ENCODE measurements around the gene AP1AR. TPM values are rescaled to one million over a fixed set of nuclear protein-coding genes. Genes with fewer than 3 reads are reported as not detected.

AP1AR gene
- total RNA-seq, 1 experiment from 2014 or later = 25.8 TPM

DNA sequence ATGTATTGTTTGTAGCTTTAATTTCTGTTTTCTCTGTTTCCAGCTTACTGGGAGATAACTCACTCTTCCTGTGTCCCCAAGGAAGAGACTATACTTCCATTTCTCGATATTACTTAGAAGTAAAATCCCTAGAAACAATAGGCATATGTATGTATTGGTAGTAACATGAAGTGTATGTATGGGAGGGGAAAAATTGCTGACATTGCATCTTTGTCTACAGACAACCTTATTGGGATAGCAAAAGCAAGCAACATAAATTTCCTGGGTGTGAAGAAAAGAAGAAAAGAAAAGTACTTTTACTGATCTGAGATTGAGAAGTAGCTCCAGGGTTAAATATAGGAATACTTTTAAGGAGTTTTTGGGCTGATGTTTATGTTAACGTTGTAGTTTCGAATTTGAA is 15.4 kb downstream of the AP1AR start:
- H3K27me3 ChIP-seq (ENCODE audit: control insufficient read depth, insufficient read depth, low read length) = no peaks in the 10 kb centered on the region
- no peaks in the 10 kb centered on the region for H3K36me3 ChIP-seq (replicated peaks; ENCODE audit: control insufficient read depth, insufficient read depth, low read length)
- DNase-seq = no peak
- H3K4me3 ChIP-seq (ENCODE audit: insufficient read depth, low read depth, low read length) = no peak overlapping the region

DNA sequence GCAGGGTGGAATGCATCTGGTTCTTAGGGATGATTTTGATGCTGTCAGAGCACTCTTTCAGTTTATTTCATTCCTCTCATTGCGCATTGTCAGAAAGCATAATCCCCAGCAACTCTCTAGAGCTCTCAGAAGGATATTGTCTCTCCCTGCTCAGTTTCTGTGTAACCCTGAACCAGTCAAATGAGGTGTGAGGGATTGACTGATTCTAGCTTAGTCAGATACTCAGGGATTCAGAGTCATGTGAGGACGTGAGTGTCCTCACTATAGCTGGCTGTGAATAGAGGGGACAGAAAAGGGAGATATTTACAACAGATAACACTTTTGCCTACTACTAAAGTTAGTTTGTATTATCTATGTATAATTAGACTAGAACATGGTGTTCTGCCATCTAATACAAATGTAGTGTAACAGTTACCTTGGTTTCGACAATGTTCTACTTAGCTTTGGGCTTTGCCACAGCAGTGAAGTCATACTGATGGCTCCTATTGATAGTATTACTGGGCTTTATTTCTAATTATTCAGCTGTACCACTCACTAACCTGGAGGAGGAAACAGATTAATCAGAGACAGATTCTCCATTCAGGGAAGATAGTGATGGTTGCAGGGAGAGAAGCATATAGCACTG is 19.5 kb downstream of the AP1AR start:
- H3K4me3 ChIP-seq (ENCODE audit: insufficient read depth, low read depth, low read length) = no peak overlapping the region
- no peaks in the 10 kb centered on the region for H3K27me3 ChIP-seq (ENCODE audit: control insufficient read depth, insufficient read depth, low read length)
- no peak for DNase-seq
- H3K36me3 ChIP-seq (replicated peaks; ENCODE audit: control insufficient read depth, insufficient read depth, low read length) = no peaks in the 10 kb centered on the region

DNA sequence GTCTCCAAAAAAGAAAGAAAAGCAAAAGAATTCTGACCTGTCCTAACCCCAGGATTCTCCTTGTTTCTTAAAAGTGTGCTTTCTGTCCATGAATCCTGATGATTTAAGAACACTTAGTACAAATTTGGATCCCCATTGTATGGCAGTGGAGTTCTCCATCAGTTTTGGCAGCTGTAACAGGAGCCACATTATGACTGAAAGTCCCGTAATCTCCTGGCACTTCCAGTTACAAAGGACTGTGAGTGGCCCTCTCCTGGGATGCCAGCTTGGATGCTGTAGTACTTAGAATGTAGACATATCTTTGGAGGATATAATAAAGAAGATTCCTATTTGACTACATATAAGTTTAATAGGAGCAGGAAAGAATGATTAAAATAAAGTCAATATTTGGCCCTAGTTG is 20.6 kb downstream of the AP1AR start:
- DNase-seq = no peak
- Histone ChIP-seq H3K36me3 (replicated peaks; ENCODE audit: control insufficient read depth, insufficient read depth, low read length) (no peaks in the 10 kb centered on the region), H3K27me3 (ENCODE audit: control insufficient read depth, insufficient read depth, low read length) (no peaks in the 10 kb centered on the region), H3K4me3 (ENCODE audit: insufficient read depth, low read depth, low read length) (no peak overlapping the region)

DNA sequence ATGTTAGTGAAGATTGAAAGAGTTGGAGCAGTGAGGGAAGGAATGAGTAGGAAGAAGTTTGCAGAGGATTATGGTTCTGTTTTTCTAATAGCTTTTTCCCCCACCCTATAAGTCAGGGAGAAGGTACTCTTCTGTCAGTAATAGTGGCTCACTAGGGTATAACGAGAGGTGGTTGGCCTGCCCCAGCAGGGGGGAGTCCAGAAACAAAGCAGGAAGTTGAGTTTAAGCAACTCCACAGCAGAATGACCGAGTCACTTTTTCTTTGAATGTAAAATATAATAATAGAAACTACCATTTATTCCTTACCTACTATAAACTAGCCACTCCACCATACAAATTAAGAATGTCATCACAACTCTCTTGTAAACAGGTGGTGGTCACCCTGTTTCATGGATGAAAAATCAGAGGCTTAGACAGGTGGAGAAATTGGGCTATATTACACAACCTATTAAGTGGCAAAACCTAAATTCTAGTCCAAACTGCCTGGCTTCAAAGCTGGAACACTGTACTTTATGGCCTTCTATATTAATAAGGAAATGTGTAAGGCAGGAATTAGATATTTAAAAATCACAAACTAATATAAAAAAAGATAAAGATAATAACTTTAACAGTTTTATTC is 21.9 kb downstream of the AP1AR start:
- Histone ChIP-seq H3K4me3 (ENCODE audit: insufficient read depth, low read depth, low read length) (no peak overlapping the region), H3K36me3 (replicated peaks; ENCODE audit: control insufficient read depth, insufficient read depth, low read length) (no peaks in the 10 kb centered on the region), H3K27me3 (ENCODE audit: control insufficient read depth, insufficient read depth, low read length) (no peaks in the 10 kb centered on the region)
- peak; percentile 13 for DNase-seq

DNA sequence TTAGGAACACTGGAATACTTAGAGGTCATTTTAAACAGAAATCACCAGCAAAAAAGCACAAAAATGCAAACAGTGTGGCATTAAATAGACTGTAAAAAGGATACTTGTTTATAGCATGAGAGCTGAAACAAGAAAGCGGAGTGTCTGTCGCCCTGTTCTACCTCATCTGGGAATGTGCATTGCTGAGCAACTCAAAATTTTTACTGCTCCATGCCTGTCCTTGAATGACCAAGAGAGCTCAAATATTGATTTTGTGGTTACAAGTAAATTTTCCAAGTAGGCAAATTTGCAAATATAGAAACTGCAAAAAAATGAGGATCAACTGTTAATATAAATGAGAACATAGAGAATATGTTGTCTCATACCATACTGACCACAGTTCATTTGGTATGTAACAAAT is 25.5 kb downstream of the AP1AR start:
- no peaks in the 10 kb centered on the region for H3K36me3 ChIP-seq (replicated peaks; ENCODE audit: control insufficient read depth, insufficient read depth, low read length)
- no peak for DNase-seq
- no peak overlapping the region for H3K4me3 ChIP-seq (ENCODE audit: insufficient read depth, low read depth, low read length)
- no peaks in the 10 kb centered on the region for H3K27me3 ChIP-seq (ENCODE audit: control insufficient read depth, insufficient read depth, low read length)

DNA sequence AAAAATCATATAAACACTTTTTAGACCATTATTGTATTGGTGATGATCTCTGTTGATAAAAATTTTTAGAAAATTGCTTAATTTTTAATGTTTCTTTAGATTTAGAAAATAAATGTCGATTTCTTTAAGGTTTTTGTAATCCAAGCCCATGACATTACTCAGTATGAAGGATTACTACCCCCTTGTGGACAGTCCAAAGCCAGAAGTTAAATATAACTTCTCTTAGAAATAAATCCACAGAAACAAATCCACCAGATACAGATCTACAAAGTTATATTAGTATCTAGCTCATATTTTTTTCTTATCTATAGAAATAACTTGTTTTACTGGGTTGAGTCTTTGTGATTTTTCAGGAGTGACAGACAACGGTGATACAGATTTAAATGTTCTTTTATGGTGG is 35.2 kb downstream of the AP1AR start:
- H3K4me3 ChIP-seq (ENCODE audit: insufficient read depth, low read depth, low read length) = no peak overlapping the region
- H3K27me3 ChIP-seq (ENCODE audit: control insufficient read depth, insufficient read depth, low read length) = no peaks in the 10 kb centered on the region
- peaks cover 2% of the 10 kb centered on the region for H3K36me3 ChIP-seq (replicated peaks; ENCODE audit: control insufficient read depth, insufficient read depth, low read length)
- no peak for DNase-seq

DNA sequence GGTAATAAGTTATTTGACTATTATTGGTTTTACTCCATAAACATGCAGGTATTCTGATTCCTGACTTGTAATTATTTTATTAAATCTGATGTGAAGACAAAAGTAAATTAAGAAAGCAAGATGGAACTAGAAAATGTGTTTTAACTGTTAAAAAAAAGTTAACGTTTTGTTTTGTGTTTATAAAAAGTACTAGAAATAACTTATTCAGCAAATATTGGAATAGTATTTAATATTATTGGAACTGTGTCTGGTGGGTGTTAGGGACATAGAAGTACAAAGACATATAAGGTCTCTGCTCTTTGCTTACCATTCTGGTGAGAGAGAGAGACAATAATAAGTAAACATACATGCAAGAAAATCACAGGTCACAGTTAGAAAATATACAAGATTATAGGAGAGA is 38.5 kb downstream of the AP1AR start:
- no peaks in the 10 kb centered on the region for H3K27me3 ChIP-seq (ENCODE audit: control insufficient read depth, insufficient read depth, low read length)
- H3K36me3 ChIP-seq (replicated peaks; ENCODE audit: control insufficient read depth, insufficient read depth, low read length) = peaks cover 2% of the 10 kb centered on the region
- no peak overlapping the region for H3K4me3 ChIP-seq (ENCODE audit: insufficient read depth, low read depth, low read length)
- DNase-seq = no peak

DNA sequence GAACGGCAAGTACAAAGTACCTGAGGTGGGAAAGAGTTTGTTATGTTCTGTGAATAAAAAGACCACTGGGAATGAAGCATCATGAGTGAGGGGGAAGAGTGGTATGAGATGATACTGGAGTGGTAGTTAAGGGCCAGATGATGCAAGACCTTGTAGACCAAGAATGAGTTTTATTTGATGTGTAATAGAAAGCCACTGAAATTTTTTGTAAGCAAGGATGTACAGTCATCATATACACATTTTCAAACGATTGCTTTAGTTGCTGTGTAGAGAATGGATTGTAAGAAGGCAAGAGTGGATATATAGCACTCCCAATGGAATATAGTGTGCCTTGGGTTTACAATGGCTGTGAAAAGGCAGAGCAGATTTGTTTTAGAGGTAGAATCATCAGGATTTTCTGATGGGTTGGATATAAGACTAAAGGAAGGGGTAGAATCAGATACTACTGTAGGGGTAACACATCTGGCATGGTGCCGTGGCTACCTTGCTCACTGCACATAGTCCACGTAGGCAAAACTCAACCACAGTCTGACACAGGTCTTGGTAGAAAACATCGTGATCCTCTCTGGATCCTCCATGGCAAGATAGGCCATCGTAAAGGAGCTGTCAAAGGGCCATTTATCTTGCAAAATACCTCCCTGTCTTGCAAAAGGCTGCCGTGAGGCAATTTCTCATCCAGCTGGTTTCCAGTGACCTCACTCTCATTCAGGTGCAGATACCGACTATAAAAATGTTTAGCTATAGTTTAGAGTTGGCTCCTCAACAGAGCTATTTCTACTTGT is 39.2 kb downstream of the AP1AR start:
- H3K4me3 ChIP-seq (ENCODE audit: insufficient read depth, low read depth, low read length) = no peak overlapping the region
- DNase-seq = no peak
- no peaks in the 10 kb centered on the region for H3K27me3 ChIP-seq (ENCODE audit: control insufficient read depth, insufficient read depth, low read length)
- peaks cover 2% of the 10 kb centered on the region for H3K36me3 ChIP-seq (replicated peaks; ENCODE audit: control insufficient read depth, insufficient read depth, low read length)

DNA sequence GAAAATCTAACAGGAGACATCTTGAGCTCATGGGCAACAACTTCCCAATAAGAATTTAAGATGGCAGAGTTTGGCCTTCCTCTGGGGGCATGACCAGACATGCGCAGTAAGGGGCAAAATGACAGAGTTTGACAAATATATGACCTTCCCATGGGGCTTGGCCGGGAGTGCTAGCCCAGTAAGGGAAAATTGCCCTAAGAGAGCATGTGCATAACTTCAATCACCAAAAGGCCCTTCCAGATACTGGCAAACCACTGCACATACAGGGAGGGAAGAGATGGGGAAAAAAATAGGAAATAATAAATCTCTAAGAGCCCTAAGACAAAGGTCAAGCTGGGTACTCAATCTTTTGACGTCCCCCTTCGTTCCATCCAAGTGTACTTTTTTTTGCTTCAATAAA is 40.7 kb downstream of the AP1AR start:
- Histone ChIP-seq H3K27me3 (ENCODE audit: control insufficient read depth, insufficient read depth, low read length) (no peaks in the 10 kb centered on the region), H3K36me3 (replicated peaks; ENCODE audit: control insufficient read depth, insufficient read depth, low read length) (peaks cover 1% of the 10 kb centered on the region), H3K4me3 (ENCODE audit: insufficient read depth, low read depth, low read length) (no peak overlapping the region)
- DNase-seq = no peak

DNA sequence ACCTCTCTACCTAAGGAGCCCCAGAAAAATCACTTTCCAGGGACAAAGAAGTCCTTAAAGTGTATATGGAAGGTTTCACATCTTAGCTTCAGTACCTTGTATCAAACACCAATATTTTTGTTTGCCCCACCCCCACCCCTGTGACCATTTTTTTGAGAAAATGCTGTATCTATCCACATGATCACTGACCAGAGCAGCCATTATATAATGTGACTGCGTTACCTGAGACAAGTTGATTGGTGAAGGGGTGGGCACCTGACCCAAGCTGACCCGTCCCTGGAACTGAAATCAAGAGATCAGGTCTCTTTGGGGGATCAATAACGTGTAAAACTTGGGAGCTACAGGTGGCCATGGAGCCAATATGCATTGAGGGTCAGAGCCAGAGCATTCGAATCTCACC is 43.4 kb downstream of the AP1AR start:
- H3K27me3 ChIP-seq (ENCODE audit: control insufficient read depth, insufficient read depth, low read length) = no peaks in the 10 kb centered on the region
- H3K36me3 ChIP-seq (replicated peaks; ENCODE audit: control insufficient read depth, insufficient read depth, low read length) = no peaks in the 10 kb centered on the region
- no peak for DNase-seq
- no peak overlapping the region for H3K4me3 ChIP-seq (ENCODE audit: insufficient read depth, low read depth, low read length)

DNA sequence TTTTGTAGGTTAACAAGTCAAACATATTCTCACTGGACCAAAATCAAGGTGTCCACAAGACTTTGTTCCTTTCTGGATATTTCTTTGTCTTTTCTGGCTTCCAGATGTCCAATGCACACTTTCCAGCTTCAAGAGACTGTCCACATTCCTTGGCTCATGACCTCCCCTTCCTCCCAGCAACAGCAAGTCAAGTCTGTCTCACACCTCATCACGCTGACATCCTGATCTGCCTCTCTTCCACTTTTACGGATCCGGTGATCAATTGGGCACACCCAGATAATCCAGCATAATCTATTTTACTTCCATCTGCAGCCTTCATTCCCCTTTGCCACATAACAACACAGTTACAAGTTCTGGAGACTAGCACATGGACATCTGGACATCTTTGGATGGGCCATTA is 44.5 kb downstream of the AP1AR start:
- H3K27me3 ChIP-seq (ENCODE audit: control insufficient read depth, insufficient read depth, low read length) = no peaks in the 10 kb centered on the region
- H3K4me3 ChIP-seq (ENCODE audit: insufficient read depth, low read depth, low read length) = no peak overlapping the region
- DNase-seq = no peak
- no peaks in the 10 kb centered on the region for H3K36me3 ChIP-seq (replicated peaks; ENCODE audit: control insufficient read depth, insufficient read depth, low read length)

DNA sequence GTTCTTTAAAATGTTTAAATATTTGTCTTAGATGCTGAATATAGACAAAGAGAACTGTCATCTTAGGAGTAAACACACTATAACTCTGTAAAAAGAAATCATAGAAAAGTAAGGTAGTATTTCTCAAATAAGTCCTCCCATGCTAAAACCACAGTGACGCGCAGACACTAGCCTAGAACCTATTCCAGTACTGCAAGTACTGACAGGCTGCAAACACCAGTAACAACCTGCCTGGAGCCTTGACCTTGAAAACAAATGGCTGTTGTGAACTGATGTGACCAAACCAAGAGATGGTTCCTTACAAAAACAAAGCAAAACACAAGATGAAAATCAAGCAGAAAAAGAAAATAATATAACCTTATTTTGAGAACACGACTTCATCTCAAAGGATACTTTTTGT is 45.6 kb downstream of the AP1AR start:
- H3K4me3 ChIP-seq (ENCODE audit: insufficient read depth, low read depth, low read length) = no peak overlapping the region
- H3K27me3 ChIP-seq (ENCODE audit: control insufficient read depth, insufficient read depth, low read length) = no peaks in the 10 kb centered on the region
- no peaks in the 10 kb centered on the region for H3K36me3 ChIP-seq (replicated peaks; ENCODE audit: control insufficient read depth, insufficient read depth, low read length)
- no peak for DNase-seq

DNA sequence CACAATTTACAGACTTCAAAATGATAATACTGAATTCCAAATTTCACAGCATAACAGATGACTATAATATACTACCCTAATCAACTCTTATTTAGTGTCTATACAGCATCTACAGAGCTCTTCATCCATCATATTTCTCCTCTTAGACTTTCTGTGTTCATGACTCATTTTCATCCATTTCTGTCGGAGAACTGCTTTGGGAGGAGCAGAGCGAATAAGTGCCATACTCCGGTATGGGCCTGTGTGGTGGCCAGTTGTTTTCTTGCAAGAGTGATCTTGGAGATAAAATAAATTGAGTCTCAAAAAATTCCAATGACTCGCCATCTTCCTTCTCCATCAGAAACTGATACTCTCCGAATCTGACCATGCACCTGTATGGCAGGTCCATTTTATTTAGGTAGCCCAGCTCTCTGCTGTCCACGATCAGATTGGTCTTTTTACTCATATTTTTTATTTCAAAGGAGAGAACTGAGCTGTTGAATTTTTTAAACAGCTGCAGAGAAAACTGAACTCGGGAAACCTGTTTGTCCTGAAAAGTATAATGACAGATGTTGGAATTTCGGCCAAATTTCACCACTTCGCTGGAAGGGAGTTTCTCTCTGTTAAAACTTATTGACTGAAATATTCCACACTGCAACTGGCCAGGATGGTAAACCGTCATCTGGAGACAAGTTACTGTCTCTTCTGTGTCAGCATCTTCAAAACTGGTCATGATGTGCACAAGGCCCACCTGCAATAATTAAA is 46.3 kb downstream of the AP1AR start:
- Histone ChIP-seq H3K27me3 (ENCODE audit: control insufficient read depth, insufficient read depth, low read length) (no peaks in the 10 kb centered on the region), H3K4me3 (ENCODE audit: insufficient read depth, low read depth, low read length) (no peak overlapping the region)
- no peak for DNase-seq

DNA sequence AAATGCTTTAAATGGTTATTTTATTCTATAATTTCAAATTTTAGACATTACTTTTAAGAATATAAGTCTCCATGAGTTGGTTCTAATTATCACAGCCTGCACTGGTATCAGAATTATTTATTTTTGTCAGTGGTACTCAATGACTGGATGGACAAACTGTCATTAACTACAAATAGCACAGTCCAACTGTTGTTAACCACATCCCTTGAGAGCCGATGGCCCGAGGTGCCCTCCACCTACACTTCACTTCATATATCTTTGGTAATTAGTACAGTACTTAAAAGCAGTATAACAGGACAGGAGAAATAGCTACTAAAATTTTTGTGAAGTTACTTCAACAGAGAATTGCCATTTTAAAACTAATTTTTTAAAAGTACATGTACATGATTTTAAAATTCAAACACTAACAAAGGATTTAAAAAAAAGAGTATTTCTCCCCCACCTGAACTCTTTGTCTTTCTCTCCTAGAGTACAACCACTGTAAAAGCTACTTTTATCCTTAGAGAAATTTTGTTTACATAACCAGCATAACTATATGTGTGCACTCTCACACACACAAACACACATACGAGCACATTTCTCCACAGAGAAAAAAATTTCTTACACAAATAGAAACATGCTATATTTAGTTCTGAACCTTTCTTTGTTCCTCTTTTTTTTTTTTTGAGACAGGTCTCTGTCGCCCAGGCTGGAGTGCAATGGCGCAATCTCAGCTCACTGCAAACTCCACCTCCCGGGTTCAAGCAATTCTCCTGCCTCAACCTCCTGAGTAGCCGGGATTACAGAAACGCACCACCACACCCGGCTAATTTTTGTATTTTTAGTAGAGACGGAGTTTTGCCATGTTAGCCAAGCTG is 47.7 kb downstream of the AP1AR start:
- no peak for DNase-seq
- H3K27me3 ChIP-seq (ENCODE audit: control insufficient read depth, insufficient read depth, low read length) = no peaks in the 10 kb centered on the region; the same call in 1 of the 2 replicates
- no peaks in the 10 kb centered on the region for H3K36me3 ChIP-seq (replicated peaks; ENCODE audit: control insufficient read depth, insufficient read depth, low read length)
- no peak overlapping the region for H3K4me3 ChIP-seq (ENCODE audit: insufficient read depth, low read depth, low read length)

More for the DNA sequence above, 46.3 kb downstream of the AP1AR start:
- H3K36me3 ChIP-seq (replicated peaks; ENCODE audit: control insufficient read depth, insufficient read depth, low read length) = no peaks in the 10 kb centered on the region
